ENCODE data around the gene TSPAN10.
"Not testable (repeated sequence)": the region's sequence is repeated elsewhere in the genome, so short reads cannot be mapped to it uniquely, and the experiment has no call there.

TSPAN10 gene

GRCh38 chr17:81636505-81637288 lies at the start of gene TSPAN10, which contains the start of gene NPLOC4:
TSPAN10 (plus strand) TSS chr17:81637196; CDS start chr17:81642413, 5,217 bp downstream.
NPLOC4 (minus strand) TSS chr17:81637112; CDS start chr17:81636930, 182 bp downstream.
- DNase-seq: peak; percentile 53 to 84

GRCh38 chr17:81589612-81590011 lies 47.4 kb upstream of the TSPAN10 start:
- no peak for DNase-seq

GRCh38 chr17:81590121-81590520 lies 46.9 kb upstream of the TSPAN10 start:
- DNase-seq: no peak

- no peak for DNase-seq
Observed at GRCh38 chr17:81591971-81592370, 45.0 kb upstream of the TSPAN10 start.

GRCh38 chr17:81593105-81593871 lies 43.7 kb upstream of the TSPAN10 start:
- DNase-seq: no peak

GRCh38 chr17:81599719-81600486 lies 37.1 kb upstream of the TSPAN10 start:
- DNase-seq: no peak

GRCh38 chr17:81601525-81602120 lies 35.4 kb upstream of the TSPAN10 start:
- DNase-seq: peak in 1 of 2 donors; percentile 70

GRCh38 chr17:81603846-81604610 lies 33.0 kb upstream of the TSPAN10 start:
- no peak for DNase-seq

- DNase-seq: no peak
Observed at GRCh38 chr17:81607431-81607830, 29.6 kb upstream of the TSPAN10 start.

GRCh38 chr17:81608082-81608481 lies 28.9 kb upstream of the TSPAN10 start:
- DNase-seq: no peak

GRCh38 chr17:81608605-81609004 lies 28.4 kb upstream of the TSPAN10 start:
- DNase-seq: no peak

- DNase-seq: no peak
Observed at GRCh38 chr17:81609541-81610311, 27.3 kb upstream of the TSPAN10 start.

GRCh38 chr17:81612172-81612970 lies 24.6 kb upstream of the TSPAN10 start:
- no peak for DNase-seq

GRCh38 chr17:81615401-81615930 lies 21.5 kb upstream of the TSPAN10 start:
- DNase-seq: no peak

GRCh38 chr17:81616877-81617276 lies 20.1 kb upstream of the TSPAN10 start:
- no peak for DNase-seq

GRCh38 chr17:81618307-81618706 lies 18.7 kb upstream of the TSPAN10 start:
- DNase-seq: not testable (repeated sequence)

- no peak for DNase-seq
Observed at GRCh38 chr17:81621494-81622130, 15.4 kb upstream of the TSPAN10 start.

- DNase-seq: no peak
Observed at GRCh38 chr17:81630274-81630673, 6.7 kb upstream of the TSPAN10 start.

GRCh38 chr17:81631482-81631881 lies 5.5 kb upstream of the TSPAN10 start:
- DNase-seq: no peak
